ACHN (cell line): ENCODE results near the gene SLC5A8.
A peak's percentile ranks its signal among the peaks of the same experiment; 100 is the strongest.
"Not testable (repeated sequence)": the region's sequence is repeated elsewhere in the genome, so short reads cannot be mapped to it uniquely, and the experiment has no call there.

ENCODE experiments used
- DNase-seq: peaks from one replicate; pipeline ENCODE4 v3.0.0-alpha.2; 2015
- in situ Hi-C: cut with HindIII; loops from 2 replicates; pipeline ENCODE4 v1.10.0; 2017; ENCODE audit warnings: low sequenced_read_pairs, low pct_ligation_motif_present, low pct_unique_long_range_greater_than_20kb

The SLC5A8 gene

DNA sequence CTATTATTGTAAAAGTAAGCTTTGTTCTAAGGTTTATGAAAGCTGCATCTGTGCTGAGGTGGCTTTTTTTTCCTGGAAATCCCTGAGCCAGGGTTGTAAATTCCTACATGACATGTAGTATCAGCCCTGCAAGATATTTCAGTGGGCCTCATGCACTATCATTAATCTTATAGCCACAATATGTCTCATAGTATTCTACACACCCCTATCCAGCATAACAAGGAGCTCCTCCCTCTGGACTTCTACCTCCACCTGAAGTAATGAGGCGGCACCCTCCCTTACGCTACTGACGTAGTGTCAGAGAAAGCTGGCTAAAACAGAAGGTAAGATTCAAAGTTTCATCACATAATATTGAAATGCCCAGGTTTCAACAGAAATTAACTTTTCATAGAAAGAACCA, 35.5 kb downstream of the SLC5A8 start:
- DNase-seq: no peak
- in situ Hi-C loops: no loop called here

DNA sequence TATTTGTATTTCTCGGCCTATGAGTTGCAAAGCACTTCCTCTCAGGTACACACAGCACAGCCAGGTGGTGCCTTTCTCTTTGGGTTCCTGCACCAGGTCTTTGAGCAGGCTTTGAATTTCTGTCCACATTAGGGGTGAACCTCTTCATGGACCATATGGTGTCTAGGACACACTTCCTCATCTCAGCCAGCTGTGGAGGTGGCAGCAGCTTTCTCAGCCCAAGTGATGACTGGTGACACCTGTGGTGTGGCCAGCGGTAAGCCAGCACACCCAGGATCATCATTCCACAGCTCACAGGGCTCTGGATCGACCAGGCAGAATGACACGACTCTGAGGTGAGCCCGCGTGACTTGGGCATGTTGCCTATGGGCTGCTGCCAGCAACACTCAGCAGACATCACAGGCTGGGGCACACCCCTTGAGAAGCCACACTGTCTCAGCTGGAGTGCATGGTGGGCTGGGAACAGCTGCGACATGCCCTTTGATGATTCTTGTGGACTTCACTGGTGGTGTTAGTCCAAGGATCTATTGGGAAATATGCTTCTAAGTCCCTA, 36.8 kb downstream of the SLC5A8 start:
- DNase-seq: no peak
- in situ Hi-C loops: no loop called here

DNA sequence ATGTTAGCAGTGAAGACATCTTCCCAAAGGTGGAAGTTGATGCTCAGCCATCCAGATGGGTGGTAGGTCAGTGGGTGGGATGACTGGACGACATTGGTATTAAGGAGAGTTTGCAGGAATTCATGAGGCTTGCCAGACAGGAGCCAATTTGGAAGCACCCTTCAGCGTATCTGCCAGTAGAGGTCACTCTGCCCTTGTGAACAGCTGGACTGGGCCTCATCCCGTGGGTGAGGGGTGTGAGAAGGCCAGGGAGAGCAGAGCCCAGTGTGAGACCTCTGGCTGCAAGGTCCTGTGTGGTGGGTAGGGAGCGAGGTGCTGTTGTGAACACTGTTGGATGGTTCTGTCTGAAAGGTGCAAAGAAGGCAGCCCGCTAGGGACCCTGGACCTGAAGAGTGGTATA, 37.7 kb downstream of the SLC5A8 start:
- in situ Hi-C loops: no loop called here

DNA sequence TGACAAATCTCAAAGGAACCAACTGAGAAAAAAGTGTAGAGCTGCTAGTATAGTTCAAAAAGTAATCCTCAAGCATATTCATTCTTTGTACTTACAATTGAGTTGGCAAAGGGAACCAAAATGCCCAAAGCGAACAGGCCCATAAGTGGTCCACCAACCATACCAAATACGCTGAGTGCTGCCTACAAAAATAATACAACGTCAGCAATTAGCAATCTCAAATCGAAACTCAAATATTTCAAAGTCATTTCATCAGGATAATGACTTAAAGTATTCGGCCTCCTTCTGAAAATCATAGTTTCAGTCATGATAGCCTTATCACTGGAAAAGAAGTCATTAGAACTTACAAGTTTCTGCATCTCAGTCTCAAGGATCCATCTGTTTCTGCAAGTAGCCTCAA, 42.0 kb downstream of the SLC5A8 start:
- in situ Hi-C loops: no loop called here
- no peak for DNase-seq

More for the DNA sequence above, 37.7 kb downstream of the SLC5A8 start:
- DNase-seq: peak; percentile 48

DNA sequence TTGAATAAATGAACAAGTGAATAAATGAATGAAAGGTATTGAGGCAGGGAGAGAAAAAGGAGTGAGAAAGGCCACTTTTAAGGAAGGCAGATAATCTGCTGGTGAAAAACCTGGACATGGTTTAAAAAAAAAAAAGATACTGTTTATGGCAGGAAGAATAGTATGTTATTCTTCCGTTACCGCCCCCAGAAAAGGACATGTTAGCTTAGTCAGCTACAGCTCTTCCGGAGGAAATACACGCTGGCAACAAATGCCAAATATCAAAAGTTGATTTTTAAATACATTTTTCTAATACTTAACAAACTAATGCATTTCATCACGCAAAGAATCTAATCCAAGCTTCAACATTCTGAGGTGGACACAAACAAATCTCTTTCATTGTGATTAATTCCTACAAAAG, 43.2 kb downstream of the SLC5A8 start:
- in situ Hi-C loops: no loop called here
- DNase-seq: no peak

DNA sequence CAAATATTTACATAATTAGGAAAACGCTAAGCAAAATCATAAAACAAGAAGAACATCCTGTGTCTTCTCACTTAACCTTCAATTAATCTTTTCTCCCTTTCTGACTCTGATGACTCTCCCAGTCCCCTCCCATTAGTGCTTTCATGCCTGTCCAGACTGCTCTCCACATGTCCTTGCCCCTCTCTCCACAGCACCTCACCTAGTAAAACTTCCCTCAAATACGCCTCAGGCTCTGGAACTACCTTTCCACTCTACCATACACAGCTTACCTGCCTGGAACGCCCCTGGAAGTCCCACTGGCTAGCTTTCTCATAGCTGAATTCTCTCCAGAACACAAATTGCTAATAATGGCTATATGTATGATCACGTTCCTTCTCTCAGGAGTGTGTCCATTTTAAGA, 44.7 kb downstream of the SLC5A8 start:
- in situ Hi-C loops: no loop called here
- DNase-seq: no peak

DNA sequence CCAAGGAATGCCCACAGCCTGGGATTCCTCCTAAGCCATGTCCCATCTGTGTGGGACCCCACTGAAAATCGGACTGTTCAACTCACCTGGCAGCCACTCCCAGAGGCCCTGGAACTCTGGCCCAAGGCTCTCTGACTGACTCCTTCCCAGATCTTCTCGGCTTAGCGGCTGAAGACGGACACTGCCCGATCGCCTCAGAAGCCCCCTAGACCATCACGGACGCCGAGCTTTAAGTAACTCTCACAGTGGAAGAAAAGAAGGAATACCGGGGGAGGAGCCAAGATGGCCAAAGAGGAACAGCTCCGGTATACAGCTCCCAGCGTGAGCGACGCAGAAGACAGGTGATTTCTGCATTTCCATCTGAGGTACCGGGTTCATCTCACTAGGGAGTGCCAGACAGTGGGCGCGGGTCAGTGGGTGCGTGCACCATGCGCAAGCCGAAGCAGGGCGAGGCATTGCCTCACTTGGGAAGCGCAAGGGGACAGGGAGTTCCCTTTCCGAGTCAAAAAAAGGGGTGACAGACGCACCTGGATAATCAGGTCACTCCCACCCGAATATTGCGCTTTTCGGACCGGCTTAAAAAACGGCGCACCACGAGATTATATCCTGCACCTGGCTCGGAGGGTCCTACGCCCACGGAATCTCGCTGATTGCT, 64.1 kb downstream of the SLC5A8 start:
- in situ Hi-C loops, DNase-seq: not testable (repeated sequence)

DNA sequence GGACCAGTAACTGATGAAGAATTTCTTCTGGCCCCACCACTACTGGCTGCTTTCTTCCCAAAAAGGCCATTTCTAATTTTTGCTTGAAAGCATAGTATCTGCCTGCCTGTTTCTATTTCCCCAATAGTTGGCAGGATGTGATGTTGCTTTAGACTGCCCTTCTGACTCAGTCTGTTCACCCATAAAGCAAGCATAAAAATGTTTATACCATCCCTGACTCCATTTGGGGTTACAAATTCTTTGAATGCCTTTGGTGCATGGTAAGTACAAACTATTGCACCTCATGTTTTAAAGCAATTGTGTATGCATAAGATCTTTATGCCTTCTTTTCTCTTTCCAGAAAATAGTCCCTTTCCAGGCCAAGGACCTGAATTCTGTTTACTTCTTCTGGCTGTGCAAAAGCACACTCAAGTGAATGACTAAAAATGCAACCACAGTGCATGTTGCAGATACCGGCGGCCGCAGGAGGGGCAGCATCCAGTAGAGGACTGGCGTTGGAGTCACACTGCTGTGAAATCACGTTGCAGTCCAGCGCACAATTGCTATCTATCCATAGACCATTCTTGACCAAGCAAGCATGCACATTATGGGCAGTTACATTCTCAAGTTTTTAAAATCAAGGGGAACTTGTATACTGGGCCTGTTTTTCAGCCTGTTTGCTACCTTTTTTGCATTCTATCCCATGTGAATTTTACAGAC, 82.4 kb downstream of the SLC5A8 start:
- in situ Hi-C loops: no loop called here
- peak; percentile 90 for DNase-seq

DNA sequence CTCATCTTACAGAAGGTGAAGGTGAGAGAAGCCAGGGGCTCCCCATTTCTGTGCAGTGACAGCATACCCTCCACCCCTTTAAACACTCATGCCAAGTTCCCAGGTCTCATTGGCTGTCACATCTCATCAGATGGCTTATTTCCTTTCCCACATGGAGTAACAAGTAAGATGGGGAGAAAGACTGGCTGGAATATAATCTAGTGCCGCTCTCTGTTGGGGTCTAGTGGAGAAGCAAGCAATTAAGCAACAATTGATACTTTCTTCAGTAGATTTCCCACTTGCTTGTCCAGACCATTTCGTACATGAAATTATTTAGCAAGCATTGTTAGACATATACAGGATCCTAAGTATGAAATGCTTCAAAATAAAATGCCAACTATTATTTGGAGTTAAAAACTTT, 92.2 kb downstream of the SLC5A8 start:
- DNase-seq: no peak
- in situ Hi-C loops: no loop called here

DNA sequence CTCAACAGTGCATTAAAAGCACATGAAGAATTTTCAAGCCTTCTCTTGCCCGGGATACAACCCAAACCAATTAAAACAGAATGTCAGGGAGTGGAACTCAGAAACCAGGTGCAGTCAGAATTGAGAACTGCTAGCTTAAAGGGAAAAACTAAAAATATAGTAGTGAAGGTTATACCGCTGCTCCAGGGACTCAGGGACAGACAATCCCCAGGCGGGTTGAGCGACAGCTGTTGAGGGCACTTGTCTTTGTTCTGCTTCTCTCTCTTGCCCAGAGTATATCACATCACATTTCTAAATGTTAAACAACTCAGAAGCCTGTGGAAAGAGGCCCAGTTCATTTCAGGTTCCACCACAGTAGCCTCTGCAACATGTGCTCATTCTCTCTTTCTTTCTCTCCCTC, 93.1 kb downstream of the SLC5A8 start:
- DNase-seq: no peak
- in situ Hi-C loops: no loop called here

DNA sequence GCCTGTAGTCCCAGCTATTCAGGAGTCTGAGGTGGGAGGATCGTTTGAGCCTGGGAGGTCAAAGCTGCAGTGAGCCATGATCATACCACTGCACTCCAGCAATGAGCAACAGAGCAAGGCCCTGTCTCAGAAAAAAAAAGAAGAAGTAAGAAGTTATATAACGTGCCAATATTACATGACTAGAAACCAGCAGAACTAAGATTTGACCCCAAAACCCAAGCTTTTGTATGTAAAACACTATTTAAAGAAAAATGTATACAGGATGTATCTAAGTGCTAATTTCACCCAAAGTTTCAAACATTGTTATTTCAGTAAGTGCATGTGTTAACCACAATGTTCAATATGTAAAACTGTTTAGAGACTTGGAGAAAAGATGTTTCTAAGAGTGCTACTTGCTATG, 94.7 kb downstream of the SLC5A8 start:
- DNase-seq: no peak
- in situ Hi-C loops: no loop called here

DNA sequence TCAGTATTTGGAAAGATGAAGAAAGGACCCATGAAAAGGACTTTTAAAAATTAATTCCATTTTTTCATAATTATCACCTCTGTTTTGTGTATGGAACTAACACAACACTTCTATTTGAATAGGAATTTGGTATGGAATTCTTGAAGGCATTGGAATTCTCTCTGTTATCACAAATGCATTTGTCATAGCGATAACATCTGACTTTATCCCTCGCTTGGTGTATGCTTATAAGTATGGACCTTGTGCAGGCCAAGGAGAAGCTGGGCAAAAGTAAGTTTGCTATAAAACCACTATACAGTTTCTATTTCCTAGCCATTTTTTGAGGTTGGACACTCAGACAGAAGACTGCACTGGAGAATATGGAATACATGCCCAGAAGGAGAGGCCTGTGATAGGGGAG, 98.6 kb downstream of the SLC5A8 start:
- in situ Hi-C loops: no loop called here
- no peak for DNase-seq

DNA sequence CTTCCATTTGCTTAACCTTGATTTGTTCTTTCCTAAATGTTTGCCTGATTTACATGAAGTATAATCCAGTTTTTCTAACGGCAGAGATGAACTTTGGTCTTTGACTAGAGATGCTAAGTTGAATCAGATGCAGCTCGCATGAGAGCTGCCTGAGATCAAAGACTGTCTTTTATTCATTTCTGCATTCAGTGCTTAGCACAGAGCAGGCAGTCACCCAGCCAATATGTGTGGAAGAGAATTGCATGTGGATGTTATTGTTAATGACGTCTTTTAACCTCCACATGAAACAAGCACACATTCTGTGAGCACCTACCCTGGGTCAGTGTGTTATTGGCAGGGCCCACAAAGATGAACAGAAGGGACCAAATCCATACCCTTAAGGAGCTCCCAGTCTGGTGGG, 99.2 kb downstream of the SLC5A8 start:
- in situ Hi-C loops: no loop called here
- no peak for DNase-seq

DNA sequence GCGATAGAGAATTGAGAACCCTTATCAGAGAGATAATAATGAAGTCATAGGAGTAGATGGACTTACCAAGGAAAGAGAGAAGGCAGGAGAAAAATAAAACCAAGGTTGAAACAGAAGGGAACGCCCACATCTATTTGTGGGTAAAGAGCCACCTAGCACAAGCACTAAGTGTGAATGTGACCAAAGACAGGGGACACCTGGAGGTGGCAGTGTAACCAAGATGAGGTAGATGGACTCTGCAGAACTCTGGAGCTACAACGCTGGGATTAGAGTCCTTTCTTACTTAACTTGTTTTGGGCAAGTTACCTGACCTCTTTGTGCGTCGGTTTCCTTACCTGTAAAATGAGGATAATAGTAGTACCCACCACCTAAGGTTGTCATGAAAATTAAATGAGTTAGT, 101.9 kb downstream of the SLC5A8 start:
- in situ Hi-C loops: no loop called here
- DNase-seq: no peak

DNA sequence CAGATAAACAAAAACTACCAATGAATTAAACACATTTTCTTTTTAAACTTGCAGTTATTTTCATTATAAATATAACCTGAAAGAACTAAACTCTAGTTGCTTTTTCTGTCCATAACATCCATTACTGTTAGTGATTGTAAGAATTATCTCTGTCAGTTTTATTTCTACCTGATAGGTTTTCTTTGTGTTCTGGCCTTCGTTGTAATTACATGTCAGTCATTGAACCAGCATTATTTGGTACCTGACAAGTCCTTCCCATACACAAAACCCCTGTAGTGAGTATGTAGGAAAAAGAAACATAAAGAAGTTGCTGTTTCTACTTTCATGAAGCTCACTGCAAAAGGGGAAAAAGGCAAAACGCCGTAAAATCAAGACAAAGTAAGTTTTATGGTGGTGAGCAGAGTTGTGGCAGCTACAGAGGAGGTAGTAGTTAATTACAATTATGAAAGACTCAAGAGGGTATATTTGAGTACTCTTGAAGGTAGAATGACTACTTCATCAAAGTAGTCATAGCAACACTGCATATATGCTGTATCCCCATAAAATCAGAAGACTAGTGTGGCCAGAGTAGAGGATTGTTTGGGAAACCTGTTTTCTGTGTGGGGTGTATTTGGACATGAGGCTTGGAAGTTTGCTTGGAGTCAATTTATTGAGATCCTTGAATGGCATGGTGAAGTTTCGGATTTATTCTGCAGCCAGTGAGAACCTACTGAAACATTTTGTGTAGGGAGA, 102.8 kb downstream of the SLC5A8 start:
- DNase-seq: no peak
- in situ Hi-C loops: no loop called here
